Adrenal gland (tissue), 5 donors: ENCODE results near the gene PLEKHA4.

Experiments
- POLR2A ChIP-seq, 2 donors: fragments of 450-650 bp; IDR thresholded peaks; one replicate each; pipeline ENCODE4 v1.6.1; 2017; ENCODE audit warnings: antibody characterized with exemption in 2 of 2, mild to moderate bottlenecking in 2 of 2, moderate library complexity in 1 of 2
- TF ChIP-seq, protein P1 (sequence below), 6 experiments: fragments of 450-650 bp in 4 of 6; fragments of 200-600 bp in 2 of 6; sonication (generic) in 1 of 6; IDR thresholded peaks; 1 replicate in 5 of 6; 2 replicates in 1 of 6; pipeline versions ENCODE4 v1.5.1 to v1.8.0; 2016 to 2021; ENCODE audit warnings: antibody characterized with exemption in 6 of 6, mild to moderate bottlenecking in 2 of 6, moderate library complexity in 1 of 6
- donor health status: DM: no; HTN: no; CAD: no.

DNA sequence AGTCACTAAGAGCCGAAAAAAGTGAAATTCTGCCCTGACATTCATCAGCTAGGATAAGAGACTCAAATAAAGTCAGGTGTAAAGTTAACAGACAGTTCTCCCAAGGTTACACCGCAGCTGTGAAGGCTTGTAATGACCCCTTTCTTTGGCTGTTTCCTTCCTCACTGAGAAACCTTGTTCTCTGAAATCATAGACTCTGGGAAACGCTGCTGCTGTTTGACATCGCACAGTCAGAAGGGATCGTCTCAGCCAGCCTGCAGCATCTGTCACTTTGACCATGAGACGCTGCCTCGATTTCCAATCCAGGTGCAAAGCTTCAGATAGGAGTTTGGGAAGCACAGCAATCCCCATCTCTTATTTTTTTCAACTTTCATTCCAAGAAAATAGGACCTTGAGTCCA lies 58.3 kb downstream of the PLEKHA4 start:
- TF ChIP-seq, protein P1, sequence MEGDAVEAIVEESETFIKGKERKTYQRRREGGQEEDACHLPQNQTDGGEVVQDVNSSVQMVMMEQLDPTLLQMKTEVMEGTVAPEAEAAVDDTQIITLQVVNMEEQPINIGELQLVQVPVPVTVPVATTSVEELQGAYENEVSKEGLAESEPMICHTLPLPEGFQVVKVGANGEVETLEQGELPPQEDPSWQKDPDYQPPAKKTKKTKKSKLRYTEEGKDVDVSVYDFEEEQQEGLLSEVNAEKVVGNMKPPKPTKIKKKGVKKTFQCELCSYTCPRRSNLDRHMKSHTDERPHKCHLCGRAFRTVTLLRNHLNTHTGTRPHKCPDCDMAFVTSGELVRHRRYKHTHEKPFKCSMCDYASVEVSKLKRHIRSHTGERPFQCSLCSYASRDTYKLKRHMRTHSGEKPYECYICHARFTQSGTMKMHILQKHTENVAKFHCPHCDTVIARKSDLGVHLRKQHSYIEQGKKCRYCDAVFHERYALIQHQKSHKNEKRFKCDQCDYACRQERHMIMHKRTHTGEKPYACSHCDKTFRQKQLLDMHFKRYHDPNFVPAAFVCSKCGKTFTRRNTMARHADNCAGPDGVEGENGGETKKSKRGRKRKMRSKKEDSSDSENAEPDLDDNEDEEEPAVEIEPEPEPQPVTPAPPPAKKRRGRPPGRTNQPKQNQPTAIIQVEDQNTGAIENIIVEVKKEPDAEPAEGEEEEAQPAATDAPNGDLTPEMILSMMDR (IDR thresholded peaks at IDR 0.05): no peak
- TF ChIP-seq POLR2A (IDR thresholded peaks at IDR 0.05): no peak
